GM12878 (cell line): ENCODE measurements around the gene PATL2. TPM values are rescaled to one million over a fixed set of nuclear protein-coding genes. Genes with fewer than 3 reads are reported as not detected.

Experiments
- ATAC-seq: fragments of 200-7000 bp; cut with Tn5 transposase; 3 replicates; pipeline ENCODE4 v1.9.1; 2020; ENCODE audit warnings: mild to moderate bottlenecking, moderate library complexity
- BruUV-seq: library from RNA; stranded (reverse); fragments of 400-500 nt; replicated peaks from 2 replicates; lab custom pipeline; 2021; lab: Mats Ljungman, UMichigan
- CTCF ChIA-PET: fragments of 300-600 bp; sonication (Branson Sonifier 250); formaldehyde crosslinking; extraction: SDS; loops from one replicate; lab custom pipeline; 2021; ENCODE audit warnings: inconsistent platforms; lab: Yijun Ruan, JAX
- POLR2A ChIA-PET: fragments of 350-600 bp; formaldehyde crosslinking; extraction: SDS; loops from one replicate; lab custom pipeline; 2021; ENCODE audit warnings: inconsistent platforms; lab: Charles Lee
- RAD21 ChIA-PET: fragments of 300-600 bp; sonication (Branson Sonifier 250); formaldehyde crosslinking; loops from one replicate; lab custom pipeline; 2023; ENCODE audit warnings: antibody characterized with exemption; ENCODE audit not compliant: unreplicated experiment; lab: Charles Lee
- SMC1A ChIA-PET: fragments of 300-600 bp; sonication (Branson Sonifier 250); formaldehyde crosslinking; loops from one replicate; lab custom pipeline; 2023; ENCODE audit not compliant: unreplicated experiment, uncharacterized antibody; lab: Charles Lee
- DNase-seq: peaks from one replicate; pipeline ENCODE4 v3.0.0-alpha.2; 2011; ENCODE audit warnings: low read depth, low spot score
- FAIRE-seq: peaks from 3 replicates; lab custom pipeline; 2011; peaks lifted over from hg19 to GRCh38; lab: Jason Lieb, UNC
- H2AFZ ChIP-seq: 2 replicates; pipeline ENCODE4 v1.6.0; 2011; ENCODE audit warnings: low read depth, low read length, control low read depth; ENCODE audit not compliant: control insufficient read depth
- H3K27ac ChIP-seq: 2 replicates; pipeline ENCODE4 v1.5.1; 2011; ENCODE audit warnings: control low read depth; ENCODE audit not compliant: control insufficient read depth, insufficient read depth
- H3K27me3 ChIP-seq, 2 experiments: replicated peaks in 1 of 2; 2 replicates each; pipeline versions ENCODE4 v1.6.0 to v1.6.1; 2011; ENCODE audit warnings: low read length in 1 of 2; ENCODE audit not compliant: control insufficient read depth in 2 of 2, insufficient read depth in 2 of 2
- H3K36me3 ChIP-seq, 2 experiments: 2 replicates each; pipeline ENCODE4 v1.5.1; 2011; ENCODE audit warnings: low read length in 1 of 2; ENCODE audit not compliant: control insufficient read depth in 2 of 2, insufficient read depth in 2 of 2
- H3K4me1 ChIP-seq: 2 replicates; pipeline ENCODE4 v1.6.1; 2011; ENCODE audit warnings: mild to moderate bottlenecking, low read length, moderate library complexity, mixed read lengths; ENCODE audit not compliant: control insufficient read depth, insufficient read depth
- H3K4me2 ChIP-seq: 2 replicates; pipeline ENCODE4 v1.6.0; 2011; ENCODE audit warnings: control low read depth; ENCODE audit not compliant: control insufficient read depth, insufficient read depth
- H3K4me3 ChIP-seq: fragments of 200-600 bp; sonication (generic); 2 replicates; pipeline ENCODE4 v1.5.1; 2016
- H3K79me2 ChIP-seq: 2 replicates; pipeline ENCODE4 v1.6.0; 2011; ENCODE audit warnings: low read length; ENCODE audit not compliant: control insufficient read depth, insufficient read depth
- H3K9ac ChIP-seq: 2 replicates; pipeline ENCODE4 v1.8.0; 2011; ENCODE audit warnings: low read length, control low read depth, mixed read lengths; ENCODE audit not compliant: control insufficient read depth, insufficient read depth
- H3K9me3 ChIP-seq: replicated peaks from 3 replicates; pipeline ENCODE4 v1.5.1; 2011; ENCODE audit warnings: mild to moderate bottlenecking, low read length; ENCODE audit not compliant: control insufficient read depth, insufficient read depth
- H4K20me1 ChIP-seq: 2 replicates; pipeline ENCODE4 v1.6.0; 2011; ENCODE audit not compliant: control insufficient read depth, insufficient read depth
- CREB1 ChIP-seq: IDR thresholded peaks from 2 replicates; pipeline ENCODE4 v1.6.1; 2012; ENCODE audit warnings: low read depth, mild to moderate bottlenecking, inconsistent platforms
- E2F4 ChIP-seq: IDR thresholded peaks from 2 replicates; pipeline ENCODE4 v1.6.1; 2012; ENCODE audit warnings: low read depth, low read length, improper control_type of control experiment
- PKNOX1 ChIP-seq: fragments of 450-650 bp; IDR thresholded peaks from 2 replicates; pipeline ENCODE4 v1.6.1; 2016; ENCODE audit warnings: mild to moderate bottlenecking
- POU2F2 ChIP-seq: IDR thresholded peaks from 3 replicates; pipeline ENCODE4 v1.6.1; 2011; ENCODE audit warnings: low read depth, mild to moderate bottlenecking, low read length, borderline replicate concordance
- RAD51 ChIP-seq: fragments of 450-650 bp; IDR thresholded peaks from 2 replicates; pipeline ENCODE4 v1.6.1; 2016; ENCODE audit warnings: moderate library complexity, mild to moderate bottlenecking, inconsistent platforms
- RFX5 ChIP-seq: IDR thresholded peaks from 2 replicates; pipeline ENCODE4 v1.6.1; 2011; ENCODE audit warnings: low read depth, low read length, improper control_type of control experiment
- TAF1 ChIP-seq: IDR thresholded peaks from 2 replicates; pipeline ENCODE4 v1.6.1; 2011; ENCODE audit warnings: mild to moderate bottlenecking, low read depth, low read length, borderline replicate concordance
- ZBED1 ChIP-seq: IDR thresholded peaks from 2 replicates; pipeline ENCODE4 v1.6.1; 2016; ENCODE audit warnings: borderline replicate concordance
- WGBS: methylation state at CpG from one replicate; pipeline ENCODE4 v1.1.6; 2016; ENCODE audit warnings: low lambda C conversion rate; ENCODE audit not compliant: insufficient replicate concordance, insufficient coverage; ENCODE audit errors: missing lambda C conversion rate; 5-methylcytosine and 5-hydroxymethylcytosine counted together
- in situ Hi-C: fragments of 300-500 bp; cut with MboI; formaldehyde crosslinking; loops from 9 replicates; pipeline ENCODE4 v1.14.3; 2018; ENCODE audit warnings: mixed read lengths
- intact Hi-C: fragments of 100-400 bp; cut with micrococcal nuclease; formaldehyde crosslinking; loops from one replicate; pipeline ENCODE4 v1.14.2; 2022; ENCODE audit not compliant: unreplicated experiment
- polyA plus RNA-seq, 11 experiments: library from polyadenylated mRNA; depleted of rRNA in 4 of 11; unstranded in 6 of 11; stranded (reverse) in 5 of 11; fragments of >200 nt; fragmentation: Nextera tagmentation in 4 of 11; fragmentation: Illumina TruSeq in 1 of 11; extraction: Ambion mirVana in 4 of 11; extraction: Trizol in 1 of 11; gene quantifications; 1 replicate in 1 of 11; 2 replicates in 10 of 11; pipeline versions ENCODE4 v1.2.1 to v1.2.3, GENCODE V29; 2011 to 2016; ENCODE audit warnings: inconsistent platforms in 2 of 11, missing spikeins in 2 of 11, low read depth in 1 of 11
- total RNA-seq, 4 experiments: library from RNA; depleted of rRNA in 3 of 4; stranded (reverse); fragments of >200 nt in 3 of 4; fragmentation: Illumina TruSeq in 1 of 4; extraction: Trizol in 1 of 4; gene quantifications; 2 replicates each; pipeline versions ENCODE4 v1.2.1 to v1.2.3, GENCODE V29; 2013 to 2021
- TF ChIP-seq, protein P1 (sequence below): fragments of 450-650 bp; IDR thresholded peaks from 2 replicates; pipeline ENCODE4 v1.6.1; 2018; ENCODE audit warnings: borderline replicate concordance, mild to moderate bottlenecking; ENCODE audit not compliant: partially characterized antibody

The PATL2 gene
- total and polyA plus RNA-seq, 10 of the 15 experiments (the other 5 are each of a cell fraction or from before 2014, with no cell fraction given) = 4.2 to 16.2 (median 12.1) TPM

- Histone ChIP-seq H3K27ac (peak within 1 kb of the TSS; percentile 81), H3K4me3 (peak within 1 kb of the TSS; percentile 73), H3K27me3 (no peaks in the 10 kb centered on the region), H3K36me3 (peaks cover 0 to 12% of the 10 kb centered on the region in 2 experiments; a peak in 3 of 4 replicates), H3K4me2 (peak within 1 kb of the TSS; percentile 61), H3K9me3 (no peaks in the 10 kb centered on the region), H3K79me2 (peaks cover 66% of the 10 kb centered on the region), H4K20me1 (no peaks in the 10 kb centered on the region), H3K9ac (peak within 1 kb of the TSS; percentile 80), H3K4me1 (peaks cover 33% of the 10 kb centered on the region), H2AFZ (peak within 1 kb of the TSS; percentile 53)
- DNase-seq = no peak
- WGBS = 2% methylated on average over 3 of the region's 3 CpGs
- no peak for TF ChIP-seq PKNOX1
- TF ChIP-seq CREB1 = peak; percentile 41; the same call in 1 of the 2 replicates
- no peak for TF ChIP-seq ZBED1
- no peak for TF ChIP-seq RAD51
- TF ChIP-seq RFX5 = no peak
- 0 out of 3 replicates have a peak, but pooled peaks have one; percentile 8 for TF ChIP-seq POU2F2
- TF ChIP-seq TAF1 = 0 out of 2 replicates have a peak, but pooled peaks have one; percentile 18
- TF ChIP-seq, protein P1, sequence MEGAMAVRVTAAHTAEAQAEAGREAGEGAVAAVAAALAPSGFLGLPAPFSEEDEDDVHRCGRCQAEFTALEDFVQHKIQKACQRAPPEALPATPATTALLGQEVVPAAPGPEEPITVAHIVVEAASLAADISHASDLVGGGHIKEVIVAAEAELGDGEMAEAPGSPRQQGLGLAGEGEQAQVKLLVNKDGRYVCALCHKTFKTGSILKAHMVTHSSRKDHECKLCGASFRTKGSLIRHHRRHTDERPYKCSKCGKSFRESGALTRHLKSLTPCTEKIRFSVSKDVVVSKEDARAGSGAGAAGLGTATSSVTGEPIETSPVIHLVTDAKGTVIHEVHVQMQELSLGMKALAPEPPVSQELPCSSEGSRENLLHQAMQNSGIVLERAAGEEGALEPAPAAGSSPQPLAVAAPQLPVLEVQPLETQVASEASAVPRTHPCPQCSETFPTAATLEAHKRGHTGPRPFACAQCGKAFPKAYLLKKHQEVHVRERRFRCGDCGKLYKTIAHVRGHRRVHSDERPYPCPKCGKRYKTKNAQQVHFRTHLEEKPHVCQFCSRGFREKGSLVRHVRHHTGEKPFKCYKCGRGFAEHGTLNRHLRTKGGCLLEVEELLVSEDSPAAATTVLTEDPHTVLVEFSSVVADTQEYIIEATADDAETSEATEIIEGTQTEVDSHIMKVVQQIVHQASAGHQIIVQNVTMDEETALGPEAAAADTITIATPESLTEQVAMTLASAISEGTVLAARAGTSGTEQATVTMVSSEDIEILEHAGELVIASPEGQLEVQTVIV = no peak
- no peak for TF ChIP-seq E2F4
- intact Hi-C loops (loop anchor here (2.0 to 5.0 kb wide), 2 partner anchors 73 to 144 kb away; partner anchors contain the start of gene SPG11), in situ Hi-C loops (loop anchor here (5.0 kb wide), 1 partner anchor 144 kb away; no protein-coding TSS in a partner anchor)
- ATAC-seq = peak; percentile 49
- no peak for FAIRE-seq
- SMC1A ChIA-PET = interaction anchor here (0.6 to 16.1 kb wide), 36 partner anchors 9 to 832 kb away, joined by 3 to 637 read pairs (median 4); partner anchors contain the start of genes B2M, EIF3J, PATL2 and SPG11
- CTCF ChIA-PET = interaction anchor here (0.7 to 9.8 kb wide), 34 partner anchors 8 to 631 kb away, joined by 3 to 454 read pairs (median 5); partner anchors contain the start of genes B2M, PATL2 and SPG11
- TSS peak; percentile 59 for BruUV-seq
- RAD21 ChIA-PET = interaction anchor here (0.6 to 19.7 kb wide), 24 partner anchors 8 to 446 kb away, joined by 3 to 680 read pairs (median 9); partner anchors contain the start of genes B2M, PATL2 and SPG11
- POLR2A ChIA-PET = interaction anchor here (0.5 to 13.7 kb wide), 14 partner anchors 19 to 591 kb away, joined by 3 to 718 read pairs (median 6); partner anchors contain the start of genes B2M, PATL2 and SPG11
These were observed 25.1 kb upstream of the PATL2 start, which contains the start of gene TRIM69 for GRCh38 chr15:44736181-44736765. Gene TRIM69, plus strand, starts transcription at chr15:44736528. Its CDS starts 177 bp downstream, at chr15:44736705.
